SU-DHL-6 (cell line): Measurements from ENCODE around the gene PTPRJ.

Source experiments
- H2AFZ ChIP-seq: fragments of 200-600 bp; sonication (generic); 2 replicates; pipeline ENCODE4 v1.6.1; 2014; ENCODE audit warnings: low read depth, mild to moderate bottlenecking, moderate library complexity, mixed read lengths, antibody characterized with exemption, low read length; ENCODE audit not compliant: severe bottlenecking
- H3F3A ChIP-seq: fragments of 200-600 bp; shearing (Covaris generic); 2 replicates; pipeline ENCODE4 v1.6.0; 2016; ENCODE audit warnings: antibody characterized with exemption, mild to moderate bottlenecking; ENCODE audit not compliant: insufficient read depth
- H3K27ac ChIP-seq: fragments of 200-600 bp; sonication (generic); 2 replicates; pipeline ENCODE4 v1.5.1; 2016; ENCODE audit warnings: low read depth, mild to moderate bottlenecking, low read length, moderate library complexity, mixed read lengths
- H3K27me3 ChIP-seq: fragments of 200-600 bp; sonication (generic), shearing (Covaris generic); 2 replicates; pipeline ENCODE4 v1.6.0; 2014; ENCODE audit warnings: mild to moderate bottlenecking, low read length
- H3K36me3 ChIP-seq: fragments of 200-600 bp; sonication (generic); 2 replicates; pipeline ENCODE4 v1.6.1; 2014; ENCODE audit warnings: mild to moderate bottlenecking, low read length, mixed read lengths
- H3K4me2 ChIP-seq: fragments of 300-600, 200-600 bp; shearing (Covaris generic), sonication (generic); 2 replicates; pipeline ENCODE4 v1.6.0; 2014; ENCODE audit warnings: low read length, low read depth, mild to moderate bottlenecking; ENCODE audit not compliant: poor library complexity, severe bottlenecking
- H3K4me3 ChIP-seq: fragments of 200-600 bp; sonication (generic); 2 replicates; pipeline ENCODE4 v1.5.1; 2014; ENCODE audit warnings: antibody characterized with exemption, low read length, mild to moderate bottlenecking, mixed read lengths; ENCODE audit not compliant: insufficient read depth, poor library complexity, severe bottlenecking
- H3K79me2 ChIP-seq: fragments of 200-600 bp; sonication (generic); 2 replicates; pipeline ENCODE4 v1.6.1; 2014; ENCODE audit warnings: mild to moderate bottlenecking, low read length, moderate library complexity; ENCODE audit not compliant: insufficient read depth
- H3K9ac ChIP-seq: fragments of 200-600 bp; sonication (generic); 2 replicates; pipeline ENCODE4 v1.7.0; 2014; ENCODE audit warnings: mild to moderate bottlenecking, low read length
- H3K9me2 ChIP-seq: fragments of 200-600 bp; sonication (generic); replicated peaks from 2 replicates; pipeline ENCODE4 v1.6.1; 2014; ENCODE audit warnings: low read length; ENCODE audit not compliant: insufficient read depth
- H3K9me3 ChIP-seq: fragments of 200-600 bp; sonication (generic); 2 replicates; pipeline ENCODE4 v1.6.1; 2014; ENCODE audit warnings: low read length, mixed read lengths; ENCODE audit not compliant: insufficient read depth
- H4K20me1 ChIP-seq: fragments of 200-600 bp; sonication (generic); 2 replicates; pipeline ENCODE4 v1.6.1; 2014; ENCODE audit warnings: low read depth, mild to moderate bottlenecking, antibody characterized with exemption, low read length, moderate library complexity, mixed read lengths
- CTCF ChIP-seq: fragments of 200-600 bp; sonication (generic); IDR thresholded peaks from one replicate; pipeline ENCODE4 v1.5.1; 2017; ENCODE audit warnings: antibody characterized with exemption, mild to moderate bottlenecking, low read length, moderate library complexity; ENCODE audit not compliant: insufficient read depth, poor library complexity, severe bottlenecking
- EZH2phosphoT487 ChIP-seq: fragments of 200-600 bp; sonication (generic), shearing (Covaris generic); conservative IDR thresholded peaks from 2 replicates; pipeline ENCODE4 v1.6.1; 2018; ENCODE audit warnings: mild to moderate bottlenecking, antibody characterized with exemption, low read length, moderate library complexity, mixed read lengths

Gene PTPRJ

GRCh38 chr11:48107188-48107704 lies 126.9 kb downstream of the PTPRJ start:
- Histone ChIP-seq H2AFZ (no peak overlapping the region), H3K9ac (no peak overlapping the region), H3K79me2 (no peaks in the 10 kb centered on the region), H3F3A (peaks cover 17% of the 10 kb centered on the region), H3K27me3 (no peaks in the 10 kb centered on the region), H3K36me3 (no peaks in the 10 kb centered on the region), H3K27ac (peak overlapping the region; percentile 32; the same call in 1 of the 2 replicates), H3K4me3 (no peak overlapping the region), H3K9me3 (no peaks in the 10 kb centered on the region), H3K4me2 (peak overlapping the region; percentile 30), H4K20me1 (no peaks in the 10 kb centered on the region), H3K9me2 (no peaks in the 10 kb centered on the region)
- TF ChIP-seq CTCF = no peak
- no peak for TF ChIP-seq EZH2phosphoT487

GRCh38 chr11:48108231-48109045 lies 128.1 kb downstream of the PTPRJ start:
- Histone ChIP-seq H4K20me1 (no peaks in the 10 kb centered on the region), H3K9ac (peak overlapping the region; percentile 3; the same call in 1 of the 2 replicates), H2AFZ (peak overlapping the region; percentile 15), H3K27me3 (no peaks in the 10 kb centered on the region), H3K9me3 (no peaks in the 10 kb centered on the region), H3K79me2 (no peaks in the 10 kb centered on the region), H3K27ac (peak overlapping the region; percentile 67), H3K4me3 (no peak overlapping the region), H3K36me3 (no peaks in the 10 kb centered on the region), H3K9me2 (no peaks in the 10 kb centered on the region), H3K4me2 (peak overlapping the region; percentile 11), H3F3A (peaks cover 17% of the 10 kb centered on the region)
- no peak for TF ChIP-seq CTCF
- TF ChIP-seq EZH2phosphoT487 = no peak

- Histone ChIP-seq H3F3A (peaks cover 17% of the 10 kb centered on the region), H3K36me3 (no peaks in the 10 kb centered on the region), H3K79me2 (no peaks in the 10 kb centered on the region), H3K27ac (peak overlapping the region; percentile 67), H3K4me2 (peak overlapping the region; percentile 61), H3K9me2 (no peaks in the 10 kb centered on the region), H2AFZ (peak overlapping the region; percentile 15), H3K4me3 (no peak overlapping the region), H3K9me3 (no peaks in the 10 kb centered on the region), H3K9ac (peak overlapping the region; percentile 33), H4K20me1 (no peaks in the 10 kb centered on the region), H3K27me3 (no peaks in the 10 kb centered on the region)
- TF ChIP-seq CTCF (no peak), EZH2phosphoT487 (no peak)
Observed at GRCh38 chr11:48109046-48109666, 128.8 kb downstream of the PTPRJ start.
